ENCODE data around the gene MUC20.

DNA sequence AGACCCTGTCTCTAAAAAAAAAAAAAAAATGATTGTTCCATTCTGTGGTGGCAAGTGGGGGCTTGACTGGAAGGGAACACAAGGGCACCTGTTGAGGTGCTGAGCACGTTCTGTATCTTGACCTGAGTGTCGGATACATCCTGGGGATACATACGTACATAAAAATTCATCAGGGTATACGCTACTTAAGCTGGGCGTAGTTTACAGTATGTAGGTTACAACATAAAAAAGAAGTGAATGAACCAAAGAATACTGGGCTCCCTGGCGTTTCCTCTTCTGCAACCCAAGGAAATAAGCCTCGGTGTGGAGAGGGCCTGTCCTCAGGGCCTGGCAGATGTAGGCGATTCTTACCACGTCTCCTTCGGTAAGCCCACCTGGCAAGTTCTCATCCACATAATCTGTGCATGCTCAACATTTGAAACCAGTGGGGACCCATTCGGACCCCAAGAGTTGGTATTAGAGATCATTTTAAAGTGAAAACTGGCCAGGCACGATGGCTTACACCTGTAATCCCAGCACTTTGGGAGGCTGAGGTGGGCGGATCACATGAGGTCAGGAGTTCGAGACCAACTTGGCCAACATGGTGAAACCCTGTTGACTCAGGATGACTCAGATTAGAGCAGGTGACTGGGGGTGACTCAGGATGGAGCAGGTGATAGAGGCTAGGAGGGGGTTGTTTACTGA lies 5.1 kb upstream of the MUC20 start:
- TF ChIP-seq, protein P1, sequence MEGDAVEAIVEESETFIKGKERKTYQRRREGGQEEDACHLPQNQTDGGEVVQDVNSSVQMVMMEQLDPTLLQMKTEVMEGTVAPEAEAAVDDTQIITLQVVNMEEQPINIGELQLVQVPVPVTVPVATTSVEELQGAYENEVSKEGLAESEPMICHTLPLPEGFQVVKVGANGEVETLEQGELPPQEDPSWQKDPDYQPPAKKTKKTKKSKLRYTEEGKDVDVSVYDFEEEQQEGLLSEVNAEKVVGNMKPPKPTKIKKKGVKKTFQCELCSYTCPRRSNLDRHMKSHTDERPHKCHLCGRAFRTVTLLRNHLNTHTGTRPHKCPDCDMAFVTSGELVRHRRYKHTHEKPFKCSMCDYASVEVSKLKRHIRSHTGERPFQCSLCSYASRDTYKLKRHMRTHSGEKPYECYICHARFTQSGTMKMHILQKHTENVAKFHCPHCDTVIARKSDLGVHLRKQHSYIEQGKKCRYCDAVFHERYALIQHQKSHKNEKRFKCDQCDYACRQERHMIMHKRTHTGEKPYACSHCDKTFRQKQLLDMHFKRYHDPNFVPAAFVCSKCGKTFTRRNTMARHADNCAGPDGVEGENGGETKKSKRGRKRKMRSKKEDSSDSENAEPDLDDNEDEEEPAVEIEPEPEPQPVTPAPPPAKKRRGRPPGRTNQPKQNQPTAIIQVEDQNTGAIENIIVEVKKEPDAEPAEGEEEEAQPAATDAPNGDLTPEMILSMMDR (conservative IDR thresholded peaks at IDR 0.05 in 1 of 2, IDR thresholded peaks at IDR 0.05 in 1 of 2; ENCODE audit: low read depth in 1 of 2, low read length in 2 of 2): no peak
- no peak for TF ChIP-seq EZH2 (IDR thresholded peaks at IDR 0.05; ENCODE audit: low read length, missing control alignments)
